GM21619 (cell line): Measurements from ENCODE around the gene GTF2H1.
"Not testable (repeated sequence)": the region's sequence is repeated elsewhere in the genome, so short reads cannot be mapped to it uniquely, and the experiment has no call there.

Experiments used
- ATAC-seq: cut with Tn5 transposase; IDR thresholded peaks from one replicate; pipeline ENCODE4 v1.9.1; 2021; ENCODE audit not compliant: unreplicated experiment

The GTF2H1 gene

GRCh38 chr11:18372201-18372600 lies 49.8 kb downstream of the GTF2H1 start:
- no peak for ATAC-seq

- no peak for ATAC-seq
Observed at GRCh38 chr11:18374956-18375355, 52.6 kb downstream of the GTF2H1 start.

GRCh38 chr11:18375941-18376340 lies 53.6 kb downstream of the GTF2H1 start:
- no peak for ATAC-seq

- no peak for ATAC-seq
Observed at GRCh38 chr11:18379201-18379600, 56.8 kb downstream of the GTF2H1 start.

- peak; percentile 81 for ATAC-seq
Observed at GRCh38 chr11:18383388-18384156, 61.2 kb downstream of the GTF2H1 start.

GRCh38 chr11:18384157-18384641 lies 61.8 kb downstream of the GTF2H1 start:
- peak; percentile 67 for ATAC-seq

- no peak for ATAC-seq
Observed at GRCh38 chr11:18390088-18390487, 67.7 kb downstream of the GTF2H1 start.

GRCh38 chr11:18392434-18393321 lies 70.3 kb downstream of the GTF2H1 start:
- no peak for ATAC-seq

GRCh38 chr11:18393581-18394274 lies 71.4 kb downstream of the GTF2H1 start:
- ATAC-seq, result no peak

- ATAC-seq, result peak; percentile 74
Observed at GRCh38 chr11:18394275-18394927, 72.0 kb downstream of the GTF2H1 start, which contains the start of gene LDHA. TSS of gene LDHA (plus strand) at chr11:18394563. CDS start at chr11:18396843, 2,280 bp downstream.

GRCh38 chr11:18394928-18395734 lies 72.8 kb downstream of the GTF2H1 start:
- ATAC-seq, result no peak

- ATAC-seq, result peak; percentile 49
Observed at GRCh38 chr11:18395735-18396504, 73.6 kb downstream of the GTF2H1 start.

- ATAC-seq, result no peak
Observed at GRCh38 chr11:18397921-18398320, 75.6 kb downstream of the GTF2H1 start.

GRCh38 chr11:18401077-18401476 lies 78.7 kb downstream of the GTF2H1 start:
- not testable (repeated sequence) for ATAC-seq

- ATAC-seq, result no peak
Observed at GRCh38 chr11:18404062-18404461, 81.7 kb downstream of the GTF2H1 start.

- ATAC-seq, result not testable (repeated sequence)
Observed at GRCh38 chr11:18407400-18407799, 85.0 kb downstream of the GTF2H1 start.

- ATAC-seq, result no peak
Observed at GRCh38 chr11:18408558-18409291, 86.4 kb downstream of the GTF2H1 start.

- no peak for ATAC-seq
Observed at GRCh38 chr11:18416459-18416858, 94.1 kb downstream of the GTF2H1 start.
